PC-9 (cell line): Measurements from ENCODE around the gene HDAC11. TPM values are rescaled to one million over a fixed set of nuclear protein-coding genes. Genes with fewer than 3 reads are reported as not detected.

ENCODE experiments used
- BruUV-seq: library from RNA; stranded (reverse); fragments of 400-500 nt; replicated peaks from 2 replicates; lab custom pipeline; 2021; lab: Mats Ljungman, UMichigan
- CTCF ChIA-PET: fragments of 300-600 bp; sonication (Branson Sonifier 250); formaldehyde crosslinking; loops from one replicate; lab custom pipeline; 2022; ENCODE audit warnings: antibody characterized with exemption; lab: Charles Lee
- POLR2A ChIA-PET: fragments of 300-600 bp; sonication (Branson Sonifier 250); formaldehyde crosslinking; loops from one replicate; lab custom pipeline; 2022; ENCODE audit warnings: antibody characterized with exemption; ENCODE audit not compliant: unreplicated experiment; lab: Charles Lee
- DNase-seq, 2 experiments: peaks; one replicate each; pipeline versions ENCODE4 v3.0.0 to v3.0.0-alpha.2; 2015 to 2022; ENCODE audit warnings: mixed read lengths in 1 of 2
- H2AFZ ChIP-seq: fragments of 200-600 bp; sonication (generic); 2 replicates; pipeline ENCODE4 v1.8.1; 2017; ENCODE audit warnings: antibody characterized with exemption
- H3F3A ChIP-seq: fragments of 200-600 bp; sonication (generic); 2 replicates; pipeline ENCODE4 v1.8.1; 2017; ENCODE audit warnings: antibody characterized with exemption, mild to moderate bottlenecking, low read depth; ENCODE audit not compliant: insufficient read depth
- H3K27ac ChIP-seq: fragments of 200-600 bp; sonication (generic); 2 replicates; pipeline ENCODE4 v1.6.1; 2016; ENCODE audit warnings: mixed run types
- H3K27me3 ChIP-seq: fragments of 200-600 bp; sonication (generic); 2 replicates; pipeline ENCODE4 v1.6.1; 2016; ENCODE audit warnings: low read depth, mixed run types; ENCODE audit not compliant: insufficient read depth
- H3K36me3 ChIP-seq: fragments of 200-600 bp; sonication (generic); 2 replicates; pipeline ENCODE4 v1.6.1; 2016; ENCODE audit warnings: low read depth, mixed run types
- H3K4me1 ChIP-seq: fragments of 200-600 bp; sonication (generic); replicated peaks from 2 replicates; pipeline ENCODE4 v1.6.1; 2016; ENCODE audit warnings: mixed run types; ENCODE audit not compliant: insufficient read depth
- H3K4me2 ChIP-seq: fragments of 200-600 bp; sonication (generic); 2 replicates; pipeline ENCODE4 v1.6.1; 2017; ENCODE audit warnings: mixed run types
- H3K4me3 ChIP-seq: fragments of 200-600 bp; sonication (generic); 2 replicates; pipeline ENCODE4 v1.6.1; 2016; ENCODE audit warnings: mixed run types
- H3K79me2 ChIP-seq: fragments of 200-600 bp; sonication (generic); 2 replicates; pipeline ENCODE4 v1.6.1; 2017; ENCODE audit warnings: low read depth, mixed run types
- H3K9me2 ChIP-seq: fragments of 200-600 bp; sonication (generic); 2 replicates; pipeline ENCODE4 v1.8.1; 2017; ENCODE audit warnings: mild to moderate bottlenecking; ENCODE audit not compliant: insufficient read depth
- H3K9me3 ChIP-seq: fragments of 200-600 bp; sonication (generic); 2 replicates; pipeline ENCODE4 v1.8.1; 2016; ENCODE audit warnings: low read depth; ENCODE audit not compliant: insufficient read depth
- H4K20me1 ChIP-seq: fragments of 200-600 bp; sonication (generic); 2 replicates; pipeline ENCODE4 v1.8.1; 2017; ENCODE audit not compliant: insufficient read depth
- CTCF ChIP-seq: fragments of 200-600 bp; sonication (generic); conservative IDR thresholded peaks from 2 replicates; pipeline ENCODE4 v1.6.1; 2017; ENCODE audit warnings: mixed run types, antibody characterized with exemption, mild to moderate bottlenecking, moderate library complexity
- EZH2 ChIP-seq: fragments of 200-600 bp; sonication (generic); IDR thresholded peaks from 2 replicates; pipeline ENCODE4 v1.8.0; 2017; ENCODE audit warnings: antibody characterized with exemption, low read depth
- intact Hi-C: fragments of 100-400 bp; cut with micrococcal nuclease; formaldehyde crosslinking; loops from one replicate; pipeline ENCODE4 v1.10.0; 2022; ENCODE audit not compliant: unreplicated experiment
- total RNA-seq: library from RNA; stranded (reverse); gene quantifications from 2 replicates; pipeline ENCODE4 v1.2.3, GENCODE V29; 2021

HDAC11 gene
- total RNA-seq, 1 experiment from 2014 or later, result 18.4 TPM

DNA sequence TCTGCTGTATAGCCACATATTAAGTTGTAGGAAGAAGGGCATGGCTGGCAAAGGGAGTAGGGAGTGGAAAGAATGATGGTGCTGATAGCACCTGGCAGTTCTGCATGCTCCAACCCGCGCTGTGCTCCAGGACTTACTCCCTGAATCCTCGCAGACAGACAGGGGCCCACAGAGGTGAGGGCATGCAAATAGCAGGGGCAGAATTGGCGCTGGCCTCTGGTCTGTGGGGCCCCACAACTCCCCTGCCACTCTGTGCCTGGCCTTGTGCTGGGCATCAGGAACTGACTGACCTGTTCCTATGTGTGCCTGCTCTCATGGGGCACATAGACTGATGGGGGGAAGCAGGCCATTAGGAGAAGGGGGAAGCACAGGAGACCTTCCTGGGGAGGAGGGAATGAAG is 20.9 kb downstream of the HDAC11 start:
- Histone ChIP-seq H3F3A (peaks cover 20% of the 10 kb centered on the region), H3K27ac (no peak overlapping the region), H3K27me3 (no peaks in the 10 kb centered on the region), H3K4me2 (no peak overlapping the region), H3K4me3 (no peak overlapping the region), H3K36me3 (no peaks in the 10 kb centered on the region), H3K79me2 (no peaks in the 10 kb centered on the region), H4K20me1 (no peaks in the 10 kb centered on the region), H3K4me1 (peaks cover 33% of the 10 kb centered on the region), H3K9me3 (no peaks in the 10 kb centered on the region), H2AFZ (no peak overlapping the region), H3K9me2 (no peaks in the 10 kb centered on the region)
- POLR2A ChIA-PET, result no interaction called here
- intact Hi-C loops, result loop anchor here (5.0 kb wide), 1 partner anchor 46 kb away; the partner anchor contains the start of gene FBLN2
- no peak for TF ChIP-seq CTCF
- no peak for TF ChIP-seq EZH2
- DNase-seq, result no peak
- no TSS peak for BruUV-seq
- CTCF ChIA-PET, result no interaction called here

DNA sequence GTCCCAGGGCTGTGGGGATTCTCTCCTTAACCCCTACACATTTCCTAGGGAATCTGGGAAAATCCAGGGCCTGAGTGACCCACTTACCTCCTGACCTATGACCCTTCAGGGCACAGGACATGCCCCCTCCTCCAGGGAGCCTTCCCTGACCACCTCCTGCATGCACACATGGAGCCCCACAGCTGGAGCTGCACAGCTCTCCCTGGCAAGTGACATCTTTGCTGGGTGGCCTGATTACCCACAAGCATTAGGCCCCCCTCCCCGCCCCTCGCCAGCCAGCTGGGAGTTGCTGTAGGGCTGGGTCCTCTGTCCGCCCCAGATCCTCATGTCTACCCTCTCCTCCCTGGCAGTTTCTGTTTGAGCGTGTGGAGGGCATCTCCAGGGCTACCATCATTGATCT is 21.4 kb downstream of the HDAC11 start:
- TF ChIP-seq CTCF (no peak), EZH2 (no peak)
- H4K20me1 ChIP-seq, result no peaks in the 10 kb centered on the region
- intact Hi-C loops, result loop anchor here (5.0 kb wide), 1 partner anchor 46 kb away; the partner anchor contains the start of gene FBLN2
- no peak overlapping the region for H3K4me2 ChIP-seq
- no TSS peak for BruUV-seq
- no peak for DNase-seq
- no peaks in the 10 kb centered on the region for H3K9me3 ChIP-seq
- H3K79me2 ChIP-seq, result no peaks in the 10 kb centered on the region
- no peaks in the 10 kb centered on the region for H3K36me3 ChIP-seq
- peaks cover 20% of the 10 kb centered on the region for H3F3A ChIP-seq
- no peak overlapping the region for H3K27ac ChIP-seq
- H2AFZ ChIP-seq, result no peak overlapping the region
- CTCF ChIA-PET, result no interaction called here
- H3K9me2 ChIP-seq, result no peaks in the 10 kb centered on the region
- H3K4me3 ChIP-seq, result no peak overlapping the region
- no peaks in the 10 kb centered on the region for H3K27me3 ChIP-seq
- POLR2A ChIA-PET, result no interaction called here
- peaks cover 34% of the 10 kb centered on the region for H3K4me1 ChIP-seq

- Histone ChIP-seq H3K9me3 (no peaks in the 10 kb centered on the region), H3F3A (peaks cover 25% of the 10 kb centered on the region), H3K27me3 (no peaks in the 10 kb centered on the region), H4K20me1 (no peaks in the 10 kb centered on the region), H3K36me3 (no peaks in the 10 kb centered on the region), H3K4me2 (no peak overlapping the region), H3K4me3 (no peak overlapping the region), H3K4me1 (peaks cover 34% of the 10 kb centered on the region), H2AFZ (no peak overlapping the region), H3K9me2 (no peaks in the 10 kb centered on the region), H3K79me2 (no peaks in the 10 kb centered on the region), H3K27ac (no peak overlapping the region)
- BruUV-seq, result no TSS peak
- intact Hi-C loops, result loop anchor here (5.0 kb wide), 1 partner anchor 45 kb away; the partner anchor contains the start of gene FBLN2
- TF ChIP-seq EZH2 (no peak), CTCF (no peak)
- ChIA-PET CTCF (no interaction called here), POLR2A (no interaction called here)
- no peak for DNase-seq
Observed at GRCh38 chr3:13501958-13502790, 22.1 kb downstream of the HDAC11 start.
